Measurements from ENCODE around the gene OXCT1. TPM values are rescaled to one million over a fixed set of nuclear protein-coding genes. Genes with fewer than 3 reads are reported as not detected.

Gene OXCT1
- total and polyA plus RNA-seq, 2 of the 13 experiments (the other 11 are each of a cell fraction or from before 2014, with no cell fraction given) = 0.92 to 4.7 TPM

GRCh38 chr5:41856644-41857491 is 13.4 kb downstream of the OXCT1 start (continued):
- no peak for TF ChIP-seq ZNF713 (CRISPR knock-in tag; IDR thresholded peaks at IDR 0.05)
- no peak for TF ChIP-seq ZNF703 (CRISPR knock-in tag; IDR thresholded peaks at IDR 0.05; ENCODE audit: borderline replicate concordance)
- peak; percentile 86 for TF ChIP-seq SMC3 (IDR thresholded peaks at IDR 0.05; ENCODE audit: low read length)

GRCh38 chr5:41852293-41852692 is 17.9 kb downstream of the OXCT1 start:
- ATAC-seq = no peak
- in situ Hi-C loops (cut with HindIII; ENCODE audit: extremely low pct_ligation_motif_present, low pct_unique_long_range_greater_than_20kb) (loop anchor here (25.0 kb wide), 2 partner anchors 735 to 910 kb away; partner anchors contain the start of gene CCDC152), intact Hi-C loops (cut with micrococcal nuclease; ENCODE audit: unreplicated experiment) (no loop called here)
- BruUV-seq (replicated peaks) = no TSS peak
- POLR2A ChIA-PET = no interaction called here
- CTCF ChIA-PET (ENCODE audit: low intra/inter-chr PET ratio, low total read pairs) = no interaction called here
- FAIRE-seq = no peak
- 75% methylated on average over 2 of the region's 2 CpGs for WGBS (ENCODE audit: low lambda C conversion rate)
- no peaks in the 10 kb centered on the region for H4K20me1 ChIP-seq (ENCODE audit: insufficient read depth, low read length)
- H3K4me1 ChIP-seq (ENCODE audit: insufficient read depth, low read length) = no peaks in the 10 kb centered on the region
- H3K9ac ChIP-seq (ENCODE audit: insufficient read depth, low read depth, low read length) = no peak overlapping the region
- H3K9me3 ChIP-seq (ENCODE audit: low read length) = no peaks in the 10 kb centered on the region
- H3K79me2 ChIP-seq (ENCODE audit: insufficient read depth, low read length) = no peaks in the 10 kb centered on the region
- H3K36me3 ChIP-seq (replicated peaks in 1 of 2; ENCODE audit: control insufficient read depth in 1 of 2, insufficient read depth in 2 of 2, low read length in 2 of 2) = 0 out of 5 replicates have a peak, but pooled peaks cover 1 to 10% of the 10 kb centered on the region in 2 experiments
- DNase-seq (ENCODE audit: low spot score) = no peak
- H3K4me2 ChIP-seq (ENCODE audit: low read depth, low read length) = no peak overlapping the region
- H3K4me3 ChIP-seq (replicated peaks in 1 of 3; ENCODE audit: insufficient read depth in 1 of 3, low read depth in 2 of 3, low read length in 3 of 3) = no peak overlapping the region
- TF ChIP-seq CEBPZ (IDR thresholded peaks at IDR 0.05; ENCODE audit: low read length) = no peak
- TF ChIP-seq ZNF652 (CRISPR knock-in tag; IDR thresholded peaks at IDR 0.05; ENCODE audit: borderline replicate concordance, low read depth) = no peak
- no peak for TF ChIP-seq TOPORS (CRISPR knock-in tag; IDR thresholded peaks at IDR 0.05)
- TF ChIP-seq THRA (CRISPR knock-in tag; IDR thresholded peaks at IDR 0.05; ENCODE audit: borderline replicate concordance) = no peak
- TF ChIP-seq TP53 (CRISPR knock-in tag; conservative IDR thresholded peaks at IDR 0.05) = no peak
- no peak for TF ChIP-seq ZSCAN25 (CRISPR knock-in tag; IDR thresholded peaks at IDR 0.05)
- TF ChIP-seq PAXIP1 (CRISPR knock-in tag; conservative IDR thresholded peaks at IDR 0.05) = no peak
- no peak for TF ChIP-seq ZNF660 (CRISPR knock-in tag; IDR thresholded peaks at IDR 0.05; ENCODE audit: borderline replicate concordance, low read depth)
- no peak overlapping the region for H2AFZ ChIP-seq (ENCODE audit: low read length)
- no peaks in the 10 kb centered on the region for H3K27me3 ChIP-seq (ENCODE audit: control insufficient read depth in 1 of 2, insufficient read depth in 2 of 2, low read length in 2 of 2)
- no peak overlapping the region for H3K27ac ChIP-seq (ENCODE audit: extremely low read length, insufficient read depth, low read length)
